BLaER1 (cell line): ENCODE data around the gene TFCP2L1.
"Not testable (repeated sequence)": the region's sequence is repeated elsewhere in the genome, so short reads cannot be mapped to it uniquely, and the experiment has no call there.

ENCODE experiments used
- H3K27ac ChIP-seq: shearing (Covaris generic); formaldehyde crosslinking; 2 replicates; pipeline ENCODE4 v1.8.1; 2022
- H3K27me3 ChIP-seq: shearing (Covaris generic); formaldehyde crosslinking; 2 replicates; pipeline ENCODE4 v1.8.1; 2022
- H3K36me3 ChIP-seq: shearing (Covaris generic); formaldehyde crosslinking; 2 replicates; pipeline ENCODE4 v1.8.1; 2022
- H3K4me1 ChIP-seq: shearing (Covaris generic); formaldehyde crosslinking; 2 replicates; pipeline ENCODE4 v1.8.1; 2022
- H3K4me2 ChIP-seq: shearing (Covaris generic); formaldehyde crosslinking; 2 replicates; pipeline ENCODE4 v1.8.1; 2022
- H3K4me3 ChIP-seq: shearing (Covaris generic); formaldehyde crosslinking; 2 replicates; pipeline ENCODE4 v1.8.1; 2022
- H3K9ac ChIP-seq: shearing (Covaris generic); formaldehyde crosslinking; 2 replicates; pipeline ENCODE4 v1.8.1; 2022
- H3K9me3 ChIP-seq: shearing (Covaris generic); formaldehyde crosslinking; 2 replicates; pipeline ENCODE4 v1.8.1; 2022
- H4K20me1 ChIP-seq: shearing (Covaris generic); formaldehyde crosslinking; 2 replicates; pipeline ENCODE4 v1.8.1; 2022
- Cebpa-rat ChIP-seq: shearing (Covaris generic); IDR thresholded peaks from 2 replicates; pipeline ENCODE4 v1.8.1; 2022

The TFCP2L1 gene

DNA sequence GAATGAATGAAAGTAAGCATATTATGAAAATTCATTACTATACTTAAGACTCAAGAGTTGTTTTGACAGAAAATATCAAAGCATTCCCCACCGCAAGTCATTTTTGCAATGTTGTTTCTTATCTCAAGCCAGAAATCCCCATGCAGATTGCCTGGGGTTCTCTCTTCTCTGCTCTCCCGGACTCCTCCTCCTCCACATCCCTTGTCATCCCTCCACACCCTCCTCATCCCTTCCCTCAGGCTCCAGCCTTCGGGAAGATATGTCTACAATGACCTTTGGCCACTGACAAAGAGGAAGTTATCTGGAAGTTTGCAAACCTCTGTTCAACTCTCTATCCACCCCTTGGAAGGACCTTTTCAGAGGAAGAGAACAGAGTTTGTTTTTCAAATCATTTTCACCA, 11.9 kb downstream of the TFCP2L1 start:
- H3K36me3 ChIP-seq, result no peaks in the 10 kb centered on the region
- H3K9ac ChIP-seq, result no peak overlapping the region
- H3K9me3 ChIP-seq, result no peaks in the 10 kb centered on the region
- H4K20me1 ChIP-seq, result no peaks in the 10 kb centered on the region
- H3K27me3 ChIP-seq, result no peaks in the 10 kb centered on the region
- no peak for TF ChIP-seq Cebpa-rat
- no peak overlapping the region for H3K4me3 ChIP-seq
- no peaks in the 10 kb centered on the region for H3K4me1 ChIP-seq
- no peak overlapping the region for H3K27ac ChIP-seq
- H3K4me2 ChIP-seq, result no peak overlapping the region

DNA sequence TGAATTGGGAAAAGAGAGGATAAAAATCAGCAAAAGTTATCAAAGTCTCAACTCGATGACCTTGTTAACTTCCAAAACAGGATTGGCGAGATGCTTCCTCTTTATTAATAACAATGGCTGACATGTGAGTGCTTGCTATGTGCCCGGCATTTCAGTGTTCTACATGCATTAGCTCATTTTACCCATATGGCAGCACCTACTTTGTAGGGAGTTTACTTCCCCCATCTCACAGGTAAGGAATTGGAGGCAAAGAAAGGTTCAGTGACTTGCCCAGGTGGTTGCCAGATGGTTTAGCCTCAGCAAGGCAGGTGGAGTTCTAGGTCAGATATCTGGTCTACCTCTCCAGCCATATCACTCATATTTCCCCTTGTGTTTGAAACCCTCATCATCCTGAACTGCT, 12.4 kb downstream of the TFCP2L1 start:
- TF ChIP-seq Cebpa-rat, result no peak
- Histone ChIP-seq H3K27ac (no peak overlapping the region), H3K9ac (no peak overlapping the region)

DNA sequence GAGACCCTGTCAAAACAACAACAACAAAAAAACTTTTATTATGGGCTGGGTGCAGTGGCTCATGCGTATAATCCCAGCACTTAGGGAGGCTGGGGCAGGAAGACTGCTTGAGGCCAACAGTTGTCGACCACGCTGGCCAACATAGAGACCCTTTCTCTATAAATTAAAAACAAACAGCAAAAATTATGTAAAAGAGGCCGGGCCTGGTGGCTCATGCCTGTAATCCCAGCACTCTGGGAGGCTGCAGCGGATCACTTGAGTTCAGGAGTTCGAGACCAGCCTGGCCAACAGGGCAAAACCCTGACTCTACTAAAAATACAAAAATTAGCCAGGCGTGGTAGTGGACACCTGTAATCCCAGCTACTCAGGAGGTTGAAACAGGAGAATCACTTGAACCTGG, 15.6 kb downstream of the TFCP2L1 start:
- H3K4me1 ChIP-seq, H3K4me3 ChIP-seq, H3K27ac ChIP-seq, H3K36me3 ChIP-seq, H3K9me3 ChIP-seq, H4K20me1 ChIP-seq, H3K27me3 ChIP-seq, H3K4me2 ChIP-seq, H3K9ac ChIP-seq: not testable (repeated sequence)

More for the DNA sequence above, 12.4 kb downstream of the TFCP2L1 start:
- no peaks in the 10 kb centered on the region for H3K36me3 ChIP-seq
- H4K20me1 ChIP-seq, result no peaks in the 10 kb centered on the region
- H3K27me3 ChIP-seq, result no peaks in the 10 kb centered on the region
- no peaks in the 10 kb centered on the region for H3K4me1 ChIP-seq
- H3K4me2 ChIP-seq, result no peak overlapping the region
- no peak overlapping the region for H3K4me3 ChIP-seq
- no peaks in the 10 kb centered on the region for H3K9me3 ChIP-seq

- Histone ChIP-seq H3K4me1 (no peaks in the 10 kb centered on the region), H3K4me2 (no peak overlapping the region)
Measured at GRCh38 chr2:121266543-121267106, 18.4 kb downstream of the TFCP2L1 start.

GRCh38 chr2:121263996-121264715, 20.8 kb downstream of the TFCP2L1 start:
- H3K36me3 ChIP-seq, result no peaks in the 10 kb centered on the region
- no peak for TF ChIP-seq Cebpa-rat
- no peaks in the 10 kb centered on the region for H3K27me3 ChIP-seq
- no peak overlapping the region for H3K27ac ChIP-seq
- H3K4me2 ChIP-seq, result no peak overlapping the region
- H3K9ac ChIP-seq, result no peak overlapping the region
- no peaks in the 10 kb centered on the region for H3K4me1 ChIP-seq
- no peak overlapping the region for H3K4me3 ChIP-seq
- H4K20me1 ChIP-seq, result no peaks in the 10 kb centered on the region
- H3K9me3 ChIP-seq, result no peaks in the 10 kb centered on the region

More at GRCh38 chr2:121266543-121267106, 18.4 kb downstream of the TFCP2L1 start:
- Histone ChIP-seq H3K9ac (no peak overlapping the region), H4K20me1 (no peaks in the 10 kb centered on the region), H3K9me3 (no peaks in the 10 kb centered on the region), H3K27ac (no peak overlapping the region), H3K27me3 (no peaks in the 10 kb centered on the region), H3K36me3 (no peaks in the 10 kb centered on the region), H3K4me3 (no peak overlapping the region)
- no peak for TF ChIP-seq Cebpa-rat

- H3K27ac ChIP-seq, result no peak overlapping the region
- TF ChIP-seq Cebpa-rat, result no peak
- no peaks in the 10 kb centered on the region for H3K27me3 ChIP-seq
- H3K36me3 ChIP-seq, result no peaks in the 10 kb centered on the region
- H3K9ac ChIP-seq, result no peak overlapping the region
- no peaks in the 10 kb centered on the region for H4K20me1 ChIP-seq
- no peak overlapping the region for H3K4me2 ChIP-seq
- H3K4me3 ChIP-seq, result no peak overlapping the region
- peaks cover 11% of the 10 kb centered on the region for H3K4me1 ChIP-seq
- no peaks in the 10 kb centered on the region; the same call in 1 of the 2 replicates for H3K9me3 ChIP-seq
Measured at GRCh38 chr2:121260370-121261154, 24.4 kb downstream of the TFCP2L1 start.

- Histone ChIP-seq H3K4me3 (no peak overlapping the region), H3K27ac (no peak overlapping the region), H3K4me1 (peaks cover 20% of the 10 kb centered on the region), H3K4me2 (no peak overlapping the region), H3K27me3 (no peaks in the 10 kb centered on the region), H4K20me1 (no peaks in the 10 kb centered on the region), H3K36me3 (no peaks in the 10 kb centered on the region), H3K9ac (no peak overlapping the region), H3K9me3 (no peaks in the 10 kb centered on the region; the same call in 1 of the 2 replicates)
- TF ChIP-seq Cebpa-rat, result no peak
Measured at GRCh38 chr2:121258051-121258450, 27.0 kb downstream of the TFCP2L1 start.

DNA sequence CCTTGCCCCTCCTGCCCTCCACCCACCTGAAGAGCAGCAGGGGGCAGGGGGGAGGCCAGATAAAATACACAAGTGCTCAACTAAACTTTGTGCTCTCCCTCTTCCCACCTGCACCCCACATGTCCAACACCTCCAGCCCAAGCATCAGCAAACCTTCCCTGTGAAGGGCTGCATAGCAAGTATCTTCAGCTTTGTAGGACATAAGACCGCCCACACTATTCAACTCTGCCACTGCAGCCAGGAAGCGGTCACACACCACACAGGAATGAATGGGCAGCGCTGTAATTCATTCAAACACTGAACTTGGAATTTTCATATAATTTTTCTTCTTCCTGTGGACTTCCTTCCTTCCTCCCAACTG, 27.5 kb downstream of the TFCP2L1 start:
- Histone ChIP-seq H3K9ac (no peak overlapping the region), H3K27me3 (no peaks in the 10 kb centered on the region), H3K36me3 (no peaks in the 10 kb centered on the region), H3K4me2 (peak overlapping the region; percentile 37), H4K20me1 (no peaks in the 10 kb centered on the region), H3K4me3 (no peak overlapping the region), H3K9me3 (no peaks in the 10 kb centered on the region; the same call in 1 of the 2 replicates), H3K4me1 (peaks cover 20% of the 10 kb centered on the region), H3K27ac (no peak overlapping the region)
- no peak for TF ChIP-seq Cebpa-rat

DNA sequence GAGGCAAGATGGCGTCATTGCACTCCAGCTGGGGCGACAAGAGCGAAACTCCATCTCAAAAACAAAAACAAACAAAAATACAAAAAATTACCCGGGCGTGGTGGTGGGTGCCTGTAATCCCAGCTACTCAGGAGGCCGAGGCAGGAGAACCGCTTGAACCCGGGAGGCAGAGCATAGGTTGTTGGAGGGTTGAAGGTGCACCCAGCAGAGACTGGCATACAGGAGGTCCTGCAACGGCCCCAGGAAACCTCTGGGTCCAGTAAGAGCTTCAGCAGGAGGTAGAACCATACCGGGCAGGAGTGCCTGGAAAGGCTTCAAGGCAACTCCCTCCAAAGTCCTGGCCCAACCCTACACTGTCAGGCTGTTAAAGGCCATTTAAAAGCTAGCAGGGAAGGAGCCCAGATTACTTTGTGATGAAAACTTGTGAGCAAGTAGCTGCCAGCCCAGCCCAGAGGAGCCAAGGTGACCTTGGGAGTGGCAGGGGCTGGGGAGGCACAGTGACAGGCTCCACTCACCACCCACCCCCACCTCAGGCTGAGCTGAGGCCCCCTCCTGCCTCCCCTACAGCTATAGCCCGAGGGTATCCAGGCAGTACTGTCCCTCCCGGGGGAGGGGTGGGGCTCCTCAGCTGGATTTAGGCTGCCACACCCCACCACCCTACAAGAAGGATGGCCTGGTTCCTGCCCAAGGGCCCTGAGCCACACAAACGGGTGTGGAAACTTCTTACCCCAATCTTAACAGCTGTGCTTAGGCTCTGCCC, 28.1 kb downstream of the TFCP2L1 start:
- Histone ChIP-seq H3K4me3 (no peak overlapping the region), H3K36me3 (no peaks in the 10 kb centered on the region), H3K27me3 (no peaks in the 10 kb centered on the region), H3K27ac (no peak overlapping the region), H4K20me1 (no peaks in the 10 kb centered on the region), H3K4me1 (peaks cover 20% of the 10 kb centered on the region), H3K9me3 (no peaks in the 10 kb centered on the region; the same call in 1 of the 2 replicates), H3K4me2 (peak overlapping the region; percentile 37), H3K9ac (no peak overlapping the region)
- TF ChIP-seq Cebpa-rat, result no peak

- H3K9me3 ChIP-seq, result no peaks in the 10 kb centered on the region; the same call in 1 of the 2 replicates
- H3K4me2 ChIP-seq, result peak overlapping the region; percentile 8
- no peaks in the 10 kb centered on the region for H3K36me3 ChIP-seq
- H3K4me1 ChIP-seq, result peaks cover 20% of the 10 kb centered on the region
- H3K9ac ChIP-seq, result no peak overlapping the region
- no peak overlapping the region for H3K27ac ChIP-seq
- TF ChIP-seq Cebpa-rat, result no peak
- no peaks in the 10 kb centered on the region for H4K20me1 ChIP-seq
- no peaks in the 10 kb centered on the region for H3K27me3 ChIP-seq
- H3K4me3 ChIP-seq, result no peak overlapping the region
Measured at GRCh38 chr2:121255358-121255757, 29.6 kb downstream of the TFCP2L1 start.
